ENCODE results near the gene SMPDL3A. TPM values are rescaled to one million over a fixed set of nuclear protein-coding genes. Genes with fewer than 3 reads are reported as not detected.

Gene SMPDL3A
- total and polyA plus RNA-seq, 2 of the 8 experiments (the other 6 are each of a cell fraction or from before 2014, with no cell fraction given): 3.5 to 3.9 TPM

- no peaks in the 10 kb centered on the region for H4K20me1 ChIP-seq (replicated peaks in 1 of 2; ENCODE audit: control insufficient read depth in 1 of 2, insufficient read depth in 2 of 2, low read length in 2 of 2)
- WGBS, 2 experiments (ENCODE audit: extremely low coverage in 1 of 2, insufficient coverage in 1 of 2, insufficient read length in 1 of 2, insufficient replicate concordance in 2 of 2, low coverage in 1 of 2, low lambda C conversion rate in 2 of 2, missing lambda C conversion rate in 1 of 2): 88% methylated on average over 3 of the region's 3 CpGs; no CpG with 5 or more reads in 1 of the 2 experiments
- H2BK5ac ChIP-seq (ENCODE audit: low read depth, low read length): no peak overlapping the region
- H3K4me2 ChIP-seq (ENCODE audit: insufficient read depth in 1 of 2, low read depth in 2 of 2, low read length in 2 of 2): no peak overlapping the region
- H2BK12ac ChIP-seq (ENCODE audit: low read depth, low read length): no peak overlapping the region
- no peak overlapping the region for H2BK120ac ChIP-seq (replicated peaks; ENCODE audit: low read depth, low read length)
- H3K56ac ChIP-seq (replicated peaks; ENCODE audit: insufficient read length, low read depth, low read length): no peak overlapping the region
- peaks cover 0 to 3% (median 3%) of the 10 kb centered on the region in 4 experiments; a peak in 3 of 7 replicates for H3K4me1 ChIP-seq (replicated peaks in 1 of 4; ENCODE audit: control insufficient read depth in 3 of 4, insufficient read depth in 4 of 4, low read length in 3 of 4)
- no peak overlapping the region for H4K5ac ChIP-seq (ENCODE audit: insufficient read length, low read depth, low read length)
- no peaks in the 10 kb centered on the region for H3K79me2 ChIP-seq (ENCODE audit: control insufficient read depth in 1 of 2, insufficient read depth in 2 of 2, low read length in 2 of 2)
- H3K4ac ChIP-seq (replicated peaks; ENCODE audit: insufficient read length, low read depth, low read length): no peak overlapping the region
- H3K23ac ChIP-seq (ENCODE audit: insufficient read length): no peak overlapping the region
- no peak overlapping the region for H2AFZ ChIP-seq (ENCODE audit: low read length)
- POLR2A ChIA-PET (ENCODE audit: partially characterized antibody): interaction anchor here (1.0 to 1.9 kb wide), 2 partner anchors 94 to 110 kb away, joined by 3 to 4 read pairs; no protein-coding TSS in a partner anchor
- H4K91ac ChIP-seq (replicated peaks; ENCODE audit: insufficient read length, low read length): no peak overlapping the region
- FAIRE-seq (no peak), DNase-seq (ENCODE audit: low read depth in 1 of 2, low spot score in 2 of 2) (no peak)
- H3K4me3 ChIP-seq (ENCODE audit: extremely low read depth in 1 of 4, insufficient read depth in 2 of 4, low read depth in 3 of 4, low read length in 4 of 4): no peak overlapping the region
- H3K18ac ChIP-seq (ENCODE audit: extremely low read depth, low read length): no peak overlapping the region
- H3K9me3 ChIP-seq (ENCODE audit: insufficient read depth in 2 of 2, low read depth in 1 of 2, low read length in 1 of 2): no peaks in the 10 kb centered on the region
- H3K27ac ChIP-seq (ENCODE audit: low read depth, low read length): no peak overlapping the region
- no peaks in the 10 kb centered on the region for H3K27me3 ChIP-seq (replicated peaks in 1 of 4; ENCODE audit: control insufficient read depth in 3 of 4, extremely low read depth in 1 of 4, insufficient read depth in 3 of 4, low read length in 3 of 4)
- no peak overlapping the region for H3K14ac ChIP-seq (ENCODE audit: insufficient read length)
- H2BK15ac ChIP-seq (ENCODE audit: low read length): no peak overlapping the region
- no peaks in the 10 kb centered on the region for H3K79me1 ChIP-seq (ENCODE audit: low read depth, low read length)
- H4K8ac ChIP-seq (ENCODE audit: extremely low read depth, insufficient read depth, low read length): no peak overlapping the region
- CTCF ChIA-PET (ENCODE audit: partially characterized antibody): interaction anchor here (0.6 to 2.7 kb wide), 51 partner anchors 8 to 557 kb away, joined by 3 to 179 read pairs (median 5); partner anchors contain the start of genes FABP7, PKIB and SMPDL3A
- no peaks in the 10 kb centered on the region for H3K23me2 ChIP-seq (ENCODE audit: low read depth, low read length)
- no peak overlapping the region for H2BK20ac ChIP-seq (ENCODE audit: low read length)
- TF ChIP-seq CTBP2 (IDR thresholded peaks at IDR 0.05; ENCODE audit: borderline replicate concordance, insufficient read depth, insufficient read length, low read length) (no peak), CTCF (IDR thresholded peaks at IDR 0.05; ENCODE audit: control extremely low read depth in 1 of 3, insufficient read depth in 1 of 3, low read depth in 1 of 3, low read length in 3 of 3) (peak in 2 of 3 experiments; percentile 35; a peak in 2 of 4 replicates), RAD21 (IDR thresholded peaks at IDR 0.05 in 1 of 2, conservative IDR thresholded peaks at IDR 0.05 in 1 of 2; ENCODE audit: low read depth in 2 of 2, low read length in 2 of 2) (peak in 1 of 2 experiments; percentile 66; a peak in 3 of 4 replicates)
- no peaks in the 10 kb centered on the region for H3K36me3 ChIP-seq (ENCODE audit: control insufficient read depth in 2 of 4, insufficient read depth in 4 of 4, low read length in 3 of 4)
- no peak overlapping the region for H2AK5ac ChIP-seq (ENCODE audit: low read depth, low read length)
- no peak overlapping the region for H3K9ac ChIP-seq (replicated peaks in 1 of 4; ENCODE audit: extremely low read depth in 1 of 4, low read depth in 3 of 4, low read length in 3 of 4)
These were observed 49.2 kb downstream of the SMPDL3A start for GRCh38 chr6:122838060-122838780.

All from H1 (cell line).